Glomerular visceral epithelial cell (primary cell): Measurements from ENCODE around the gene LPP.

ENCODE experiments used
- DNase-seq: peaks from one replicate; pipeline ENCODE4 v3.0.0-alpha.2; 2016; ENCODE audit errors: extremely low spot score

Gene LPP

GRCh38 chr3:188546835-188547670 lies 393.1 kb downstream of the LPP start:
- no peak for DNase-seq

GRCh38 chr3:188553569-188553968 lies 399.6 kb downstream of the LPP start:
- DNase-seq: no peak

GRCh38 chr3:188554404-188554803 lies 400.4 kb downstream of the LPP start:
- no peak for DNase-seq

DNA sequence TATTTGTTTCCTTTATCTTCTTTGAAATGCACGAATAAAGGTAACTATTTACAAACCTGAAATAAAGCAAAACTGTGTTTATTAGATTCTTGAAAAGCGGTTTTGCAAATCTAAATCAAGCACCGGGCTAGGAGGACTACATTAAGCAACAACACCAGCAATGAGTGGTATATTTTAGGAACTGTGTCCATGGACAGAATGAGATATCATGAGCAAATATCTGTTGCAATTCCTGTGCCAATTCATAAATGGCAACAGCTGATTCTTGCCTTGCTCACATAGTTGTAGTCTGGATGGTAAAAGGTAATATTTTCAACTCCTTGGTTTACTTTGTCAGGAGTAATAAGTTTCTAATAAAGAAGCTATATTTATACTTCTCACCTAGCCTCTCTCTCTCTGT lies 403.3 kb downstream of the LPP start:
- no peak for DNase-seq

DNA sequence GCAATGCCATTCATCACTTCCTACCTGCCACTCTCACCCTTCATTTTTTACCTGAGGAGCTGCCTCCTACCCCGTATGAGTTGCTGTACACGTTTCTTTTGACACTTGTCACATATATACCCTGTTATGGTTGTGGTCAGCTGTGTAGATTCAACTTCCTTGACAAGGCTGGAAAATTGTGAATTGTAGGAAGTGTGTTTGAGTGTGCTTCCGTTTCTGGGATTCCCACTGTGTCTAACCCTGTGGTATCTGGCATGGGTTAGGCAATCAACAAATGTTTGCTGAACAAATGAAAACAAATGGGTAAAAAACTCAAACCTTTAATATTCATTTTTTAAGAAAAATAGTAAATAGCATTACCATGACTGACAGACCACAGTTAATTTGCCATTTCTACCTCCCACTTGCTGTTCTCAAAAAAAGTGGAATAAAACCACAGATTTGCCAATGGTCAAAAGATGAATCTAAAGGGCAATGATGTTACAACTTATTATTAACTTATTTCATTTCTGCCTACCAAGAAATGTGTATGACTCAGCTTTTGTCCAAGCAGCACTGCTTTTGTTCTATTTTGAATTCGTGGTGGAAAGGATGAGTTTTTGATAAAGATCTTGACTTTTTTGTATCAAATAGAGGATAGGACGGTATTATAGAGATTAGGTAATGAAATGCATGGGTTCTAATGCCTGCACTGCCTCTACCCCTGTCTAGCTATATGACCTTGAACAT lies 404.6 kb downstream of the LPP start:
- DNase-seq: peak; percentile 23

DNA sequence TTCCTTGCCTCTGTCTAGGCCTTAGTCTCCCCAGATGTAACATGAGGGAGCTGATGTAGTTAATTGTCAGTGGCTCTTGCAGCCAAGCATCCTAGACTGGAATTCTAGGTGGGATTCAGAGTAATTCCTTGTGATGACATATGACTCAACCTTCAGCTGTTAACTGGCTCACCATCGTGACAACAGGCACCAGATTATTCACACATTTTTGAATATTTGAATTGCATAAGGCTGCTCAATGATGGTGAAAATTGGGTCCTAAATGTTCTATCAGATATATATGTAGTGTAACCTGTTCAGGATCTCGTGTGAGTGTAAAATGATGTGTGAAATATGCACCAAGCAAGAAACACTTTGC lies 405.1 kb downstream of the LPP start:
- peak; percentile 20 for DNase-seq

DNA sequence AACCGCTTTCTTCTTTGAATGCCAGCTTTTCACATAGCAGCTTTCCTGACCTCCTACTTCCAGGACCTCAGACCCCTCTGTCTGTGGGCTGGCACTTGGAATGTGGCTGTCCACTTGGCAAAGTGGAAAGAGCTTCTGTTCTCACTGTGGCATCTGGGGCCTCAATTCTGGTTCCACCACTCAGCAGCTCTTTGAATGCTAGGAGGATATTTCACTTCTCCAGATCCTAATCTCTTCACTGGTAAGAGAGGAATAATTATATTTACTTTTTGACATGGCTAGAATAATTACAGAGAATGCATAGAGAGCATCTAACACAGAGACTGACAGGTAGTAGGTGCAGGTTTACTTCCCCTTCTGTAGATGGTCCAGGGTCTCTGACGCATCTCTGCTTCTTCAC lies 405.9 kb downstream of the LPP start:
- no peak for DNase-seq

- no peak for DNase-seq
Observed at GRCh38 chr3:188562144-188562543, 408.2 kb downstream of the LPP start.

DNA sequence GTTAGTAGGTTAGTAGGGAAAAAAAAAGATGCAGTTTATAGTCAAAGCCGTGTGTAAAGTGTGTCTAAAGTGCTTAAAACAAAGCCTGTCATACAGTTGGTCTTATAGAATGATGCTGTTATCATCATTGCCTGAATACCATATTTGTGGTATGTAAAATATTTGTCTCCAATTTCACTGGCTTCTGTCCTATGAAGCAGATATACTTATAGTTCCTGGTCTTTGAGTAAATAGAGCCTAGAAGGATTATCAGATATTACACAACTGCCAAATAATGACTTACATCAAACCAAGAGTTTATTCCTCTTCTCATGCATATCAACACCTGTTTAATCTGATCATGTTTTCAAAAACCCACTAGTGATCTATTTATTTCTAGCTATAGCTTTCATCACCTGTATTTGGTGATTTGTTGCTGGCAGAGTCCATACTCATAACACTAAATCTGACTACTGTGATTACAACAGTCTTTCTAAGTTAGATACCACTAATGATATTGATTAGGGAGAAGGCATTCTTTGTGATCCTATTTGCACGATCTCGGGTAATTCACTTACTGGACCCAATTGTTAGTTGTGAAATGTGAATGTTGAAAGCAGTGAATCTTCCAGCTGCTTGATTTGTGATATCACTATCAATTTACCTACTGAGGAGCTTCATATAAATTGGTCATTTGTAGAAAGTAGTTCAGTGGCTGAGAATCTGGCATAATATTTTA lies 413.7 kb downstream of the LPP start:
- no peak for DNase-seq

DNA sequence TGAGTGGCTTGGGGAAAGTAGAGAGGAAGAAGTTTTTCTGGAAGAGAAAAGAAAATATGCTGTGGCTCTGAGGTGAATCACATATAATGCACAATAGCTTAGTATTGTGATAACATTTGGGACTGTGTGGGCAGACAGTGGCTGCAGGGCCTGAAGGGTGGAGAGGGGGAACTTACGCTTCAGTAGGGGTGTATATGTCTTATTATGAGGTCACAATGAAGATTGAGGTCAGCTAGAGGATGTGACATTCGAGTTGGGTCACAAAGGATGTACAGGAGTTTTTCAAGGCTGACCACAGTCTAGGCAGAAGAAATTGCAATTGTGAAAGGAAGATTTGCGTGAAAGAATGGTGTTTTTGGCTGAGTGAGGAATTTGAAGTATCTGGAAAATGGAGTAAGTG lies 414.8 kb downstream of the LPP start:
- DNase-seq: no peak

GRCh38 chr3:188571531-188572095 lies 417.7 kb downstream of the LPP start:
- DNase-seq: no peak

DNA sequence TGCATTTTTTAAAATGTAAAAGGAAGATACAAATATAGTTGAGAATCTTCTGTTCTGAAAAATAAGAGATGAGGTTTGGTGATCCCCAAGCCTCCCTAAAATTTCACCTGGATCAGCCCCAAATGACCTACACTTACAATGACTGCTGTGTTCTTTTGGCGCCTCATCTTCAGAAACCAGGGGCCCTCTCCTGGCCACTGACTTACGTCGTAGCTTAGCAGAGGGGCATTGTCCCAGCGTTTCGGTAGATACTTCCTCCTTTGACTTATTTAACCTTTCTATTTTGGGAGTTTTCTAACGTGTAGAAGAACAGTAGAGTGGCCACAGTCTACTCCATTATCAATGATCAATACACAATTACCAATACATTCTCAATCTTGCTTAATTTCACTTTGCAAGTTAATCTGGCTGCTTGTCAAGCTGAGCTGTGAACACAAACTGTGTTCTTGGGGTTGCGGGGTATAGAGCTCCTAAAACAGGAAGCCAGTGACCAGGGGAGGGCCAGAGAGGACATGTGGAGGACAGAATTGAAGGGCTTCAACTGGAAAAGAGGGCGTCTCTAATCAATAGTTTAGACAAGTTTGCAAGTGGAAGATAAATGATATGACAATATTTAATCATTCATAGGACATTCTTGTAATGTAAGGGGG lies 419.5 kb downstream of the LPP start:
- no peak for DNase-seq

DNA sequence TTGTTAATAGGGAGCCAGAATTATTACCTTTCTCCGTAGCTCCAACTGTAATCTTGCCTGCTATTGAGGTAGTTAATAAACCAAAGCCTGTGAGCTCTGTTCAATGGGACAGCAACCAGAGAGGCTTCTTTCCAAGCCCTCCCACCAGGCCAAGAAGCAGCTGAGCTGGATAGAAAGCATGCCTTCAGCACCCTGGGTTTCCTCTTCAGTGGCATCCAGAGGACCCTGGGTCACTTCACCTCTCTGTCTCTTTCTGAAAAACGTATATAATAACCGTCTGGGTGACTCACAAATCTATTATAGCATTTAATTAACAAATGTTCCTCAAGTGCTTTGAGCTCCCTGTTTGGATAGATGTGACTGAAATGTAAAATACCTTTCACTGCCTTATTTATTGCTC lies 420.0 kb downstream of the LPP start:
- no peak for DNase-seq

DNA sequence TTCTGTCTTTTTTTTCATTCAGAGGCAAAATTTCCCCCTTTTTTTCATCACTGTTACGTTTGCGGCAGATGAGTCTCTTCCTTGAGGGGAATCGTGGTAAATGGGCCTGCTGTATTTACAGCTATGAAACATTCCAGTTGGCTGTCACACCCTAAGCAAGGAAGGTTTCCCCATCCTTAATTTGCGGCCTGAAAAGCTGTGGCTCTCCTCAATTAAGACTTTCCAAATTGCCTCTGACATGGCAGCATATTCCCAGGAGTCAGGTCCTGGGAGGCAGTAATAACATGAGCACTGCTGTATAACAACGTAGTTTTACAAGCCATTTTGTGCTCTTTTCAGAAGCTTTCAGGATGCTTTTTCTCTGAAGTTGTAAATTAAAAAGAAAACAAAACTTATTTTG lies 420.9 kb downstream of the LPP start:
- no peak for DNase-seq

GRCh38 chr3:188575501-188575900 lies 421.5 kb downstream of the LPP start:
- no peak for DNase-seq

DNA sequence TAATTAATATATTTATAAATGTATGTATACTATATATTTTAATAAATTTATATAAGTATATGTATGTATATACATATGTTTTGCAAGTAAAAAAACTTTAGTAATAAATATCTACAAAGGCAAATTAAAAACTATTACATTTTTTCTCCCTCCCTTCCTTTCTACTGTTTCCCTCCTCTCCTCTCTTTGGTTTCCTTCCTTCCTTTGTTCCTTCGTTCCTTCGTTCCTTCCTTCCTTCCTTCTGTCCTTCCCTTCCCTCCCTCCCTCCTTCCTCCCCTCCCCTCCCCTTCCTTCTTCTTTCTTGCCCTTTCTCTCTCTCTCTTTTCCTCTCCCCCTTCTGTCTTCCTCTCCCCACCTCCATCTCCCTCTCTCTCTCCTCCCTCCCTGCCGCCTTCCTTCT lies 423.6 kb downstream of the LPP start:
- DNase-seq: no peak

DNA sequence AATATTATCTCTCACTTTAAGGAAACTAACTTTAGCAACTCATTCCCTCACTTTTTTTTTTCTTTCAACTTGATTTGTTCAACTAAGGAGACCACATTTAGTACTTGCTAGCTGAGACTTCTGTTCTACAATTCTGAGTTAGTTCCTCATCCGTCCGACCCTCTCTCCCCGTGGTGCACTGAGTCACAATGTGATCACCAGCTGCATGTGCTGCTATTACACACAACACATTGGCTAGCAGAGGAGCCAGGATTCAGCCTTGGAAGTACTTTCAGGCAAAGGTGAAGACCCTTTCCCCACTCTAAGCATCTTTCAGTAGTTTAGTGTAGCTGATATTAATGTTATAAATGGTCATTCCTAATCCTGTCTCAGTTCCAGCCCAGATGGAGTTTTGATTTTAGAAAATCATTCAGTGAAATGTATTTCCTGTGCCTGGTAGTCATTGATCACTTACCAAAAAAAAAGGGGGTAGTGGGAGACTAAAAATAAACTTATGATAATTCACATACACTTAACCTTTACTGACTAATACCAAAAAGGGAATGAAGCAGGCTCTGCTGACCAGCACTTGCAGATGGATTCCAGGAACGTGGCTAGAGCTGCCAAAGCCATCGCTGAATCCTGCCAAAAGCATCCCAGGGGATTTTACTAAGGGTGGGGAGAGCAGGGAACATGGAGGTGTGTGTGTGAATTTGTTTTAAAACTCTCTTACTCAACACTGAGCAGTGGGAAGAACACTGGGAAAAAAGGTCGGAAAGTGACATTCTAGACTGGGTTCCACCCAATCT lies 424.8 kb downstream of the LPP start:
- DNase-seq: peak; percentile 26

GRCh38 chr3:188580223-188580622 lies 426.3 kb downstream of the LPP start:
- no peak for DNase-seq

GRCh38 chr3:188580659-188581058 lies 426.7 kb downstream of the LPP start:
- DNase-seq: no peak

DNA sequence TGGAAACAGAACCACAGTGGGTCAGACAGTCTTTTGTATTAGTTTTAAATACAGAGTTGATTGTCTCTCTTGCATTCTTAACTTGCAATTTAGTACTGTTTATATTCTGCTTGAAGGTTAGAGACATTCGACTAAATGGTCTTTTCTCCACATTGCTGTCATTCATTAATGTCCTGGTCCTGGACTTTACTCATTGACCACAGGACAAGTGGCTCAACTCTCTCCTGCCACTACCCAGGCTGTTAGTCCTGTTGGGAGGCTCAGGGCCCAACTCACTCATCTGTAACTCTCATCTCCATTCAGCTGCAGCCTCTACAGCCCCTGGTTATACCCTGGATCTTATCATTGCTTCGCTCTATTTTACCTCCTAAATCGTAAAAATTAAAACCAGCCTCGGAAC lies 427.4 kb downstream of the LPP start:
- no peak for DNase-seq

DNA sequence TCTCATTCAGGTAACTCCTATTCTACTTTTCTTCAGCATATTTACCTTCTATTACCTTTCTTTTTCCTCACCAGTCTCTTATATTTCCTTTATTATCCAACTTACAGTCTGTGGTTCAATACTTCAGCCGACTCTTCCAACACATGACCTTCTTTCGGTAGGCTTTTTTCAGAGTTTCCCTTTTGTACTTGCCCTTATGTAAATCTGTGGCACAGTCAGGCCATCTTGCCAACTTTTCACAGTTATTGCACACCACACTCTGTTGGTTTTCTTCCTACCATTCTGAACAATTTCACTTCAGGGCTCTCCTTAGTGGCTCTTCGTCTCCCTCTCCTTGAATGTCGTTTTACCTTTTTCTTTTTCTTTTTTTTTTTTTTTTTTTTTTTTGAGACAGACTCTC lies 427.8 kb downstream of the LPP start:
- DNase-seq: no peak
